T-helper 1 cell treated with Interleukin-12 subunit alpha and Interleukin-12 subunit beta and Interleukin-4 antibody, amounts not matched to agents 30 μg/mL and 1 μg/mL, for 36 hours (primary cell): ENCODE results near the gene C20orf204.
A peak's percentile ranks its signal among the peaks of the same experiment; 100 is the strongest.
"Not testable (repeated sequence)": the region's sequence is repeated elsewhere in the genome, so short reads cannot be mapped to it uniquely, and the experiment has no call there.

ENCODE experiments used
- H3K27ac Mint-ChIP-seq: one replicate; pipeline ENCODE4 v1.8.0; 2021; ENCODE audit warnings: mild to moderate bottlenecking, mixed read lengths
- H3K27me3 Mint-ChIP-seq: one replicate; pipeline ENCODE4 v1.8.0; 2021; ENCODE audit warnings: low read depth, mixed read lengths
- H3K36me3 Mint-ChIP-seq: one replicate; pipeline ENCODE4 v1.8.0; 2021; ENCODE audit warnings: low read depth, mixed read lengths
- H3K4me1 Mint-ChIP-seq: one replicate; pipeline ENCODE4 v1.8.0; 2021; ENCODE audit warnings: low read depth, mixed read lengths
- H3K4me3 Mint-ChIP-seq: one replicate; pipeline ENCODE4 v1.8.0; 2021; ENCODE audit warnings: mild to moderate bottlenecking, moderate library complexity, mixed read lengths
- H3K9me3 Mint-ChIP-seq: one replicate; pipeline ENCODE4 v1.8.0; 2021; ENCODE audit warnings: mixed read lengths

Gene C20orf204

GRCh38 chr20:64083378-64083803 is 47.4 kb downstream of the C20orf204 start:
- Mint-ChIP-seq H3K9me3 (no peaks in the 10 kb centered on the region), H3K4me1 (peaks cover 13% of the 10 kb centered on the region), H3K36me3 (peaks cover 2% of the 10 kb centered on the region), H3K27ac (no peak overlapping the region), H3K4me3 (peak overlapping the region; percentile 71), H3K27me3 (peaks cover 37% of the 10 kb centered on the region)

- H3K9me3 Mint-ChIP-seq: no peaks in the 10 kb centered on the region
- H3K27ac Mint-ChIP-seq: peak within 1 kb of the TSS; percentile 19
- peaks cover 13% of the 10 kb centered on the region for H3K4me1 Mint-ChIP-seq
- peak within 1 kb of the TSS; percentile 78 for H3K4me3 Mint-ChIP-seq
- peaks cover 44% of the 10 kb centered on the region for H3K27me3 Mint-ChIP-seq
- peaks cover 1% of the 10 kb centered on the region for H3K36me3 Mint-ChIP-seq
These were observed 48.1 kb downstream of the C20orf204 start, which contains the start of gene LKAAEAR1 for GRCh38 chr20:64083804-64084684. LKAAEAR1 (minus strand) TSS chr20:64084398; CDS start chr20:64084219, 179 bp downstream.

GRCh38 chr20:64084685-64085152 is 48.7 kb downstream of the C20orf204 start:
- Mint-ChIP-seq H3K9me3 (no peaks in the 10 kb centered on the region), H3K27me3 (peaks cover 44% of the 10 kb centered on the region), H3K4me1 (peaks cover 12% of the 10 kb centered on the region), H3K4me3 (peak overlapping the region; percentile 78), H3K36me3 (no peaks in the 10 kb centered on the region), H3K27ac (peak overlapping the region; percentile 19)

- Mint-ChIP-seq H3K36me3 (no peaks in the 10 kb centered on the region), H3K4me3 (no peak overlapping the region), H3K4me1 (peaks cover 6% of the 10 kb centered on the region), H3K27ac (no peak overlapping the region), H3K27me3 (peaks cover 41% of the 10 kb centered on the region), H3K9me3 (no peaks in the 10 kb centered on the region)
These were observed 50.8 kb downstream of the C20orf204 start for GRCh38 chr20:64086801-64087200.

- H3K9me3 Mint-ChIP-seq, H3K4me1 Mint-ChIP-seq, H3K27ac Mint-ChIP-seq, H3K36me3 Mint-ChIP-seq, H3K4me3 Mint-ChIP-seq: not testable (repeated sequence)
- peaks cover 37% of the 10 kb centered on the region for H3K27me3 Mint-ChIP-seq
These were observed 51.3 kb downstream of the C20orf204 start for GRCh38 chr20:64087226-64087825.

- H3K4me3 Mint-ChIP-seq, H3K4me1 Mint-ChIP-seq, H3K36me3 Mint-ChIP-seq, H3K27ac Mint-ChIP-seq, H3K9me3 Mint-ChIP-seq: not testable (repeated sequence)
- peaks cover 37% of the 10 kb centered on the region for H3K27me3 Mint-ChIP-seq
These were observed 52.6 kb downstream of the C20orf204 start for GRCh38 chr20:64088586-64088985.
